Activated CD8-positive, alpha-beta T cell treated with anti-CD3 and anti-CD28 coated beads for 36 hours (primary cell): ENCODE measurements around the gene NOL8. TPM values are rescaled to one million over a fixed set of nuclear protein-coding genes. Genes with fewer than 3 reads are reported as not detected.

Source experiments
- ATAC-seq: fragments of 200-7000 bp; cut with Tn5 transposase; one replicate; pipeline ENCODE4 v1.10.0; 2021; ENCODE audit warnings: mild to moderate bottlenecking, moderate library complexity
- CTCF ChIA-PET: fragments of 350-600 bp; sonication (Branson Sonifier 250); formaldehyde crosslinking; loops from one replicate; lab custom pipeline; 2021; ENCODE audit warnings: antibody characterized with exemption; lab: Charles Lee
- POLR2A ChIA-PET: fragments of 350-600 bp; sonication (Branson Sonifier 250); formaldehyde crosslinking; loops from one replicate; lab custom pipeline; 2021; ENCODE audit warnings: antibody characterized with exemption; lab: Charles Lee
- DNase-seq: peaks from one replicate; pipeline ENCODE4 v3.0.0-alpha.2; 2020
- H3K27ac Mint-ChIP-seq: one replicate; pipeline ENCODE4 v1.8.0; 2021; ENCODE audit warnings: mild to moderate bottlenecking, mixed read lengths
- H3K27me3 Mint-ChIP-seq: one replicate; pipeline ENCODE4 v1.8.0; 2021; ENCODE audit warnings: mixed read lengths
- H3K36me3 Mint-ChIP-seq: one replicate; pipeline ENCODE4 v1.8.0; 2021; ENCODE audit warnings: low read depth, mixed read lengths
- H3K4me1 Mint-ChIP-seq: one replicate; pipeline ENCODE4 v1.8.0; 2021; ENCODE audit warnings: low read depth, mixed read lengths
- H3K4me3 Mint-ChIP-seq: one replicate; pipeline ENCODE4 v1.8.0; 2021; ENCODE audit warnings: mild to moderate bottlenecking, moderate library complexity, mixed read lengths
- H3K9me3 Mint-ChIP-seq: one replicate; pipeline ENCODE4 v1.8.0; 2021; ENCODE audit warnings: mixed read lengths
- CTCF ChIP-seq: fragments of 200-600 bp; IDR thresholded peaks from one replicate; pipeline ENCODE4 v1.8.0; 2022; ENCODE audit warnings: antibody characterized with exemption, mild to moderate bottlenecking
- intact Hi-C: fragments of 100-400 bp; cut with micrococcal nuclease; formaldehyde crosslinking; loops from one replicate; pipeline ENCODE4 v1.10.0; 2022
- total RNA-seq, 2 experiments: library from RNA; stranded (reverse); gene quantifications; one replicate each; pipeline ENCODE4 v1.2.3, GENCODE V29; 2021

Gene NOL8
- total RNA-seq, 2 experiments from 2014 or later, result 44.1 to 46.5 TPM

GRCh38 chr9:92345582-92345981 lies 20.4 kb upstream of the NOL8 start:
- intact Hi-C loops, result no loop called here
- Mint-ChIP-seq H3K27ac (no peak overlapping the region), H3K9me3 (no peaks in the 10 kb centered on the region), H3K36me3 (peaks cover 29% of the 10 kb centered on the region), H3K27me3 (no peaks in the 10 kb centered on the region), H3K4me1 (peaks cover under 1% of the 10 kb centered on the region), H3K4me3 (no peak overlapping the region)
- no peak for TF ChIP-seq CTCF
- ATAC-seq (no peak), DNase-seq (no peak)
- ChIA-PET POLR2A (no interaction called here), CTCF (no interaction called here)

GRCh38 chr9:92342825-92343488 lies 17.8 kb upstream of the NOL8 start:
- no peaks in the 10 kb centered on the region for H3K4me1 Mint-ChIP-seq
- ATAC-seq, result no peak
- intact Hi-C loops, result no loop called here
- no peak overlapping the region for H3K4me3 Mint-ChIP-seq
- peaks cover 43% of the 10 kb centered on the region for H3K36me3 Mint-ChIP-seq
- POLR2A ChIA-PET, result interaction anchor here (1.0 to 1.3 kb wide), 2 partner anchors 18 to 270 kb away, joined by 3 read pairs; partner anchors contain the start of gene NOL8
- CTCF ChIA-PET, result no interaction called here
- H3K9me3 Mint-ChIP-seq, result peaks cover 2% of the 10 kb centered on the region
- no peaks in the 10 kb centered on the region for H3K27me3 Mint-ChIP-seq
- no peak overlapping the region for H3K27ac Mint-ChIP-seq
- TF ChIP-seq CTCF, result no peak
- DNase-seq, result no peak

- Mint-ChIP-seq H3K27ac (no peak overlapping the region), H3K9me3 (peaks cover 2% of the 10 kb centered on the region), H3K4me1 (no peaks in the 10 kb centered on the region), H3K4me3 (no peak overlapping the region), H3K36me3 (peaks cover 43% of the 10 kb centered on the region), H3K27me3 (no peaks in the 10 kb centered on the region)
- no peak for TF ChIP-seq CTCF
- ChIA-PET POLR2A (no interaction called here), CTCF (no interaction called here)
- ATAC-seq (no peak), DNase-seq (no peak)
- intact Hi-C loops, result no loop called here
These were observed 16.4 kb upstream of the NOL8 start for GRCh38 chr9:92341578-92341977.

- no peaks in the 10 kb centered on the region for H3K9me3 Mint-ChIP-seq
- no peak for DNase-seq
- no peak overlapping the region for H3K27ac Mint-ChIP-seq
- H3K27me3 Mint-ChIP-seq, result no peaks in the 10 kb centered on the region
- ChIA-PET POLR2A (interaction anchor here (0.7 kb wide), 1 partner anchor 37 kb away, joined by 3 read pairs; no protein-coding TSS in a partner anchor), CTCF (interaction anchor here (1.3 kb wide), 1 partner anchor 18 kb away, joined by 3 read pairs; no protein-coding TSS in a partner anchor)
- peaks cover 4% of the 10 kb centered on the region for H3K4me1 Mint-ChIP-seq
- no peak for TF ChIP-seq CTCF
- H3K4me3 Mint-ChIP-seq, result no peak overlapping the region
- intact Hi-C loops, result no loop called here
- H3K36me3 Mint-ChIP-seq, result peaks cover 33% of the 10 kb centered on the region
- ATAC-seq, result no peak
These were observed 8.1 kb upstream of the NOL8 start for GRCh38 chr9:92333282-92333634.

- H3K9me3 Mint-ChIP-seq, result no peaks in the 10 kb centered on the region
- POLR2A ChIA-PET, result no interaction called here
These were observed 7.6 kb upstream of the NOL8 start for GRCh38 chr9:92332577-92333281.

More at GRCh38 chr9:92332577-92333281, 7.6 kb upstream of the NOL8 start:
- Mint-ChIP-seq H3K4me3 (no peak overlapping the region), H3K27me3 (no peaks in the 10 kb centered on the region), H3K27ac (no peak overlapping the region), H3K4me1 (peaks cover 8% of the 10 kb centered on the region), H3K36me3 (peaks cover 32% of the 10 kb centered on the region)
- CTCF ChIA-PET, result interaction anchor here (1.3 kb wide), 1 partner anchor 18 kb away, joined by 3 read pairs; no protein-coding TSS in a partner anchor
- DNase-seq (no peak), ATAC-seq (no peak)
- intact Hi-C loops, result no loop called here
- no peak for TF ChIP-seq CTCF
